HG02970 (cell line): ENCODE measurements around the gene COX7A2.

Experiments
- ATAC-seq: cut with Tn5 transposase; IDR thresholded peaks from one replicate; pipeline ENCODE4 v1.9.1; 2021; ENCODE audit warnings: mild to moderate bottlenecking, moderate library complexity, moderate number of reproducible peaks; ENCODE audit not compliant: unreplicated experiment, low FRiP score

COX7A2 gene

GRCh38 chr6:75203721-75204120, 39.9 kb downstream of the COX7A2 start:
- ATAC-seq = no peak

DNA sequence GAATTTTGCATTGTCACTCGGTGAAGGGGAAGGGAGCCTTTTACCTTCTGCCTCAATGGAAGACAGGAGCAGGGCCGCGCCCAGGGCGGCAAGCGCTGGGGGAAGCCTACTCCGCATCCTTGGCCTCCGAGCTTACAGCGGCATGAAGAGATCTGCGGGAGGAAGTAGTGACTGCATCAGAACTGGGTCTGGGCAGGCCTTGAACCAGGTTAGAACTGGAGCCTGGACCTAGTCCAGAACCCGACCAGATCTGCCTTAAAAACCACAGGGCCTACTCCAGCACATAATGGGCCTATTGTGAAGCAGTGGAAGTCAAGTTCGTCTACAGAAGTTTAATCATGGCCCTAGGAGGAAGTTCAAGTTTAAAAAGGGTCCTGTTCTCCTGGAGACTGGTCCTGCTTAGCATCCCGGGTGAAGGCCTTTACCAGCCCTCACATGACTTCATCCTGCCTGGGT, 40.9 kb downstream of the COX7A2 start:
- ATAC-seq = no peak

DNA sequence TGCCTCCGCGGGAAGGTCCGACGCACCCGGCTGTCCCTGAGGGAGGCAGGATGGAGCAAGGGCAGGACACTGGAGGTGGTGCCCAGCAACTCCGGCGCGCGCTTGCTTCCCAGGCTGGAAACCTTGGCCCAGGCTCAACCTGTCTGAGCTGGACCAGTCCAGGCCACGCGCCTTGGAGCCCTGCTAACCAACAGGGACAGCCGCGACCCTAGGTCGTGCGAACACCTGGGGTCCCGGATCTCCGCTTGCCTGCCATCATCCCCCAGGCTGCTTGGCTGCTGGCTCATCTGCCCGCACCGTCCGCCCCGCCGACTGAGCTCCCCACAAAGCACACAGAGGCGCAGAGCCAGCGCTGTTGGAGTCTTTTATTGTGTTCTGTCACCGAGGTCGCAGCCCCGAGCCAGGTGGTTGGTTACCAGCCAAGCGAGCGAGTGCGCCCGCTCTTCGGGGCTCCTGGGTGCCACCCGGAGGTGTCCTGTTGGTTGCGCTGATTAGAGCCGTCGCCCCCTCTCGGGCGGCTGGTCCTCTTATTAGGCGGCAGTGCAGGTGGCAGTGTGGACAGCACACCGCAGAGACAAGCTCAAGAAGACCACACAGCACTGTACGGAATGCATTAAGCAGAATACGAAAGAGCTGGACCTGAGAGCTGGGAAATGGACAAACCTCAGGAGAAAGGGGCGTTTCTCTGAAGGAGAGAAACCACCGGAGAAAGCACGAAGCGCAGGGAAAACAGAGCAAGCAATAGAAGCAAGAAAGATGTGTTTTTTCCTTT, 41.5 kb downstream of the COX7A2 start:
- ATAC-seq = no peak

DNA sequence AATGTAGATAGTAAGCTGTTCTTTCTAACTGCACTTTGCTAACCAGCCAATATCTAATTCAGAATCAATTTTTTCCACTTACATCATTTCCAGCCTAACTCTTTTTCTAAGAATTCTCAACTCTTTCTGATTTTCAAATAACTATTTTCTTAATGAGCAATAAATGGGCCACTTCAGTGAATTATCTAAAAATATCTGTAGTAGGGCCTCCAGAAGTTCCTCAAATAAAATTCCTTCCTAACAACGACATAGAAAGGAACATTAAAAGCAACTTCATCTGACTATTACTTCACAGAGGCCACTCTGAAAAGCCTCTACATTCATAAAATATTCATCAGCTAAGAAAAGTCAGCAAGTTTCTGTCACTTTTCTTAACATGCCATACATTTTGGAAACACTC, 42.6 kb downstream of the COX7A2 start:
- ATAC-seq = no peak

- no peak for ATAC-seq
Measured at GRCh38 chr6:75199889-75200288, 43.7 kb downstream of the COX7A2 start.

GRCh38 chr6:75196081-75196687, 47.4 kb downstream of the COX7A2 start:
- ATAC-seq = no peak

DNA sequence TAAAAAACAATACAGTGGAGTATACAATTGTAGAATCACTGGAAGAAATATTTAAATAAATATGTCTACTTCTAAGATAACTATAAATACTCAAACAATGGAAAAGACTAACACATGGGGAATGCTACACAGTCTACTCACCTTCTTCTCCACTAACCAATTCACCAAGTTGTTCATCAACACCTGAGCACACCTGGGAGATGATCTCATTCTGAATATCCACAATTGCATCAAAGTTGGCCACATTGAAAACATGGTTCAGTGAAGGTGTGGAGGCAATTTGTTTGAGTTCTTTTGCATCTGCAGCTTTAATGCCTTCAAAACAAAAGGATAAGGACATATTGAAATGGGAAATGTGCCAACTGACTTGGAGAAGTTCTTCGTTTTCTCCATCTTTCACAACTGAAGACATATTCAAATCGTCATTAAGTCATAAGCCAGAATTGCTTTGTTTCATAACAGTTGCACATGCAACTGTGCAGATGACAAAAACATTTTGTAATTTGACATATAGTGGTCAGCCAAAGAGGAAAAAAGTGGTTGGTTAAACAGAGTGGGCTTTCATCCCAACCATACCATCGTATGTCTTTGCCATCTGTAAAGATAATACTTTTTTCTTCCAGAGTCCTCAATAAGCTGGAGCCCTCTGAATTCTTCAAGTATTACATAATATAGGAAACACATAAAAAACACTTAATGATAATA, 55.2 kb downstream of the COX7A2 start:
- no peak for ATAC-seq
